HG03139 (cell line): ENCODE data around the gene CNTNAP2.
A peak's percentile ranks its signal among the peaks of the same experiment; 100 is the strongest.
"Not testable (repeated sequence)": the region's sequence is repeated elsewhere in the genome, so short reads cannot be mapped to it uniquely, and the experiment has no call there.

Experiments
- ATAC-seq: cut with Tn5 transposase; IDR thresholded peaks from one replicate; pipeline ENCODE4 v1.9.1; 2021; ENCODE audit not compliant: unreplicated experiment

The CNTNAP2 gene

GRCh38 chr7:148436571-148436970 is 2320.0 kb downstream of the CNTNAP2 start:
- peak; percentile 65 for ATAC-seq

- no peak for ATAC-seq
Measured at GRCh38 chr7:148437043-148437442, 2320.4 kb downstream of the CNTNAP2 start.

GRCh38 chr7:148442141-148442655 is 2325.6 kb downstream of the CNTNAP2 start:
- no peak for ATAC-seq

GRCh38 chr7:148442933-148443332 is 2326.3 kb downstream of the CNTNAP2 start:
- ATAC-seq, result no peak

GRCh38 chr7:148445260-148446044 is 2328.9 kb downstream of the CNTNAP2 start:
- no peak for ATAC-seq

GRCh38 chr7:148447221-148447849 is 2330.7 kb downstream of the CNTNAP2 start:
- peak; percentile 84 for ATAC-seq

GRCh38 chr7:148451526-148451925 is 2334.9 kb downstream of the CNTNAP2 start:
- not testable (repeated sequence) for ATAC-seq

- ATAC-seq, result no peak
Measured at GRCh38 chr7:148456351-148456750, 2339.8 kb downstream of the CNTNAP2 start.

- no peak for ATAC-seq
Measured at GRCh38 chr7:148457310-148457921, 2340.8 kb downstream of the CNTNAP2 start.

- ATAC-seq, result no peak
Measured at GRCh38 chr7:148458263-148458662, 2341.7 kb downstream of the CNTNAP2 start.

GRCh38 chr7:148461392-148462179 is 2345.0 kb downstream of the CNTNAP2 start:
- no peak for ATAC-seq

- not testable (repeated sequence) for ATAC-seq
Measured at GRCh38 chr7:148462774-148463173, 2346.2 kb downstream of the CNTNAP2 start.

- ATAC-seq, result no peak
Measured at GRCh38 chr7:148463210-148463609, 2346.6 kb downstream of the CNTNAP2 start.

GRCh38 chr7:148464947-148465346 is 2348.3 kb downstream of the CNTNAP2 start:
- ATAC-seq, result no peak

GRCh38 chr7:148465441-148465840 is 2348.8 kb downstream of the CNTNAP2 start:
- ATAC-seq, result not testable (repeated sequence)

GRCh38 chr7:148466120-148466519 is 2349.5 kb downstream of the CNTNAP2 start:
- no peak for ATAC-seq

GRCh38 chr7:148468700-148469098 is 2352.1 kb downstream of the CNTNAP2 start:
- no peak for ATAC-seq
